HepG2 (cell line): ENCODE data around the gene FIBIN. TPM values are rescaled to one million over a fixed set of nuclear protein-coding genes. Genes with fewer than 3 reads are reported as not detected.

Experiments
- ATAC-seq: fragments of 200-7000 bp; cut with Tn5 transposase; 3 replicates; pipeline ENCODE4 v1.9.1; 2020; ENCODE audit warnings: mild to moderate bottlenecking, moderate library complexity
- BruUV-seq: library from RNA; stranded (reverse); fragments of 400-500 nt; replicated peaks from 2 replicates; lab custom pipeline; 2021; lab: Mats Ljungman, UMichigan
- CTCF ChIA-PET: fragments of 300-600 bp; formaldehyde crosslinking; extraction: SDS; loops from one replicate; lab custom pipeline; 2021; ENCODE audit warnings: low total read pairs, inconsistent platforms, low intra/inter-chr PET ratio; lab: Yijun Ruan, JAX
- POLR2A ChIA-PET: fragments of 350-600 bp; sonication (Branson Sonifier 250); formaldehyde crosslinking; loops from one replicate; lab custom pipeline; 2020; ENCODE audit warnings: antibody characterized with exemption, inconsistent platforms; lab: Yijun Ruan, JAX
- DNase-seq: peaks from one replicate; pipeline ENCODE4 v3.0.0-alpha.2; 2015; ENCODE audit warnings: low spot score
- FAIRE-seq: peaks from 3 replicates; lab custom pipeline; 2011; peaks lifted over from hg19 to GRCh38; lab: Jason Lieb, UNC
- H2AFZ ChIP-seq: one replicate; pipeline ENCODE4 v1.6.1; 2011; ENCODE audit warnings: low read length, inconsistent platforms
- H3K27ac ChIP-seq: fragments of 300-600 bp; 3 replicates; pipeline ENCODE4 v1.8.0; 2011; ENCODE audit warnings: mixed run types, mild to moderate bottlenecking, mixed read lengths, low read length, inconsistent platforms; ENCODE audit not compliant: insufficient read depth; ENCODE audit errors: extremely low read length
- H3K27me3 ChIP-seq, 2 experiments: fragments of 200-600 bp in 1 of 2; 2 replicates in 1 of 2; 3 replicates in 1 of 2; pipeline versions ENCODE4 v1.6.0 to v1.8.0; 2011; ENCODE audit warnings: low read length in 2 of 2, mild to moderate bottlenecking in 2 of 2, moderate library complexity in 2 of 2, inconsistent platforms in 1 of 2; ENCODE audit not compliant: insufficient read depth in 2 of 2, control insufficient read depth in 1 of 2
- H3K36me3 ChIP-seq, 2 experiments: fragments of 200-600 bp in 1 of 2; replicated peaks in 1 of 2; 2 replicates in 1 of 2; 3 replicates in 1 of 2; pipeline versions ENCODE4 v1.5.1 to v1.8.0; 2011; ENCODE audit warnings: low read length in 2 of 2, inconsistent platforms in 1 of 2; ENCODE audit not compliant: insufficient read depth in 2 of 2, control insufficient read depth in 1 of 2
- H3K4me1 ChIP-seq: 2 replicates; pipeline ENCODE4 v1.5.1; 2012; ENCODE audit warnings: low read length, inconsistent platforms; ENCODE audit not compliant: insufficient read depth
- H3K4me2 ChIP-seq: 2 replicates; pipeline ENCODE4 v1.6.0; 2011; ENCODE audit warnings: low read depth, low read length, inconsistent platforms
- H3K4me3 ChIP-seq, 3 experiments: fragments of 200-600 bp in 1 of 3; sonication (generic), shearing (Covaris generic) in 1 of 3; replicated peaks in 1 of 3; 2 replicates each; pipeline ENCODE4 v1.5.1; 2011 to 2016; ENCODE audit warnings: low read length in 3 of 3, inconsistent platforms in 2 of 3, low read depth in 2 of 3, mild to moderate bottlenecking in 2 of 3, control low read depth in 1 of 3, mixed read lengths in 1 of 3; ENCODE audit not compliant: insufficient read depth in 1 of 3
- H3K79me2 ChIP-seq: one replicate; pipeline ENCODE4 v1.6.1; 2011; ENCODE audit warnings: low read length, inconsistent platforms; ENCODE audit not compliant: insufficient read depth
- H3K9ac ChIP-seq: 2 replicates; pipeline ENCODE4 v1.6.0; 2011; ENCODE audit warnings: mild to moderate bottlenecking, low read depth, low read length, inconsistent platforms; ENCODE audit not compliant: insufficient read depth
- H3K9me3 ChIP-seq: 2 replicates; pipeline ENCODE4 v1.5.1; 2012; ENCODE audit warnings: mild to moderate bottlenecking, low read length
- H4K20me1 ChIP-seq: 2 replicates; pipeline ENCODE4 v1.6.0; 2011; ENCODE audit warnings: inconsistent platforms, mild to moderate bottlenecking, low read length, moderate library complexity; ENCODE audit not compliant: insufficient read depth
- CREB1 ChIP-seq, 2 experiments: fragments of 450-650 bp in 1 of 2; IDR thresholded peaks; 2 replicates each; pipeline ENCODE4 v1.6.1; 2016 to 2017; ENCODE audit warnings: control low read depth in 1 of 2, mild to moderate bottlenecking in 1 of 2, missing compliant biosample characterization in 1 of 2, missing genetic modification characterization in 1 of 2
- MEF2D ChIP-seq: sonication (generic); formaldehyde crosslinking; IDR thresholded peaks from 2 replicates; pipeline ENCODE4 v1.5.1; 2020; ENCODE audit warnings: mild to moderate bottlenecking, missing genetic modification reagents
- SMC3 ChIP-seq: IDR thresholded peaks from 2 replicates; pipeline ENCODE4 v1.6.1; 2011; ENCODE audit warnings: low read length, improper control_type of control experiment
- STAG1 ChIP-seq: sonication (generic); formaldehyde crosslinking; IDR thresholded peaks from 2 replicates; pipeline ENCODE4 v1.4.0; 2020; ENCODE audit warnings: missing genetic modification reagents
- WGBS: methylation state at CpG from one replicate; pipeline ENCODE4 v1.1.6; 2017; ENCODE audit warnings: low lambda C conversion rate; 5-methylcytosine and 5-hydroxymethylcytosine counted together
- in situ Hi-C: cut with HindIII; loops from 2 replicates; pipeline ENCODE4 v1.10.0; 2017; ENCODE audit warnings: low pct_unique_long_range_greater_than_20kb; ENCODE audit not compliant: extremely low pct_ligation_motif_present
- intact Hi-C: fragments of 100-400 bp; cut with micrococcal nuclease; formaldehyde crosslinking; loops from one replicate; pipeline ENCODE4 v1.10.0; 2022; ENCODE audit not compliant: unreplicated experiment
- polyA plus RNA-seq, 8 experiments: library from polyadenylated mRNA; depleted of rRNA in 3 of 8; stranded (reverse) in 7 of 8; unstranded in 1 of 8; fragments of >200 nt; fragmentation: Illumina TruSeq in 4 of 8; extraction: Trizol in 4 of 8; gene quantifications; 2 replicates each; pipeline versions ENCODE4 v1.2.1 to v1.2.3, GENCODE V29; 2011 to 2016; ENCODE audit warnings: low read depth in 4 of 8, missing spikeins in 1 of 8, mixed read lengths in 1 of 8; ENCODE audit not compliant: insufficient read depth in 1 of 8
- total RNA-seq, 5 experiments: library from RNA; depleted of rRNA; stranded (reverse); fragments of >200 nt; fragmentation: Illumina TruSeq; extraction: Trizol; gene quantifications; 2 replicates each; pipeline ENCODE4 v1.2.3, GENCODE V29; 2016; ENCODE audit warnings: low read depth in 1 of 5
- TF ChIP-seq, protein P1 (sequence below): sonication (generic); formaldehyde crosslinking; IDR thresholded peaks from 2 replicates; pipeline ENCODE4 v1.5.0; 2020; ENCODE audit warnings: mild to moderate bottlenecking, missing genetic modification reagents, moderate library complexity

The FIBIN gene
- total and polyA plus RNA-seq, 2 of the 13 experiments (the other 11 are each of a cell fraction or from before 2014, with no cell fraction given): not detected

DNA sequence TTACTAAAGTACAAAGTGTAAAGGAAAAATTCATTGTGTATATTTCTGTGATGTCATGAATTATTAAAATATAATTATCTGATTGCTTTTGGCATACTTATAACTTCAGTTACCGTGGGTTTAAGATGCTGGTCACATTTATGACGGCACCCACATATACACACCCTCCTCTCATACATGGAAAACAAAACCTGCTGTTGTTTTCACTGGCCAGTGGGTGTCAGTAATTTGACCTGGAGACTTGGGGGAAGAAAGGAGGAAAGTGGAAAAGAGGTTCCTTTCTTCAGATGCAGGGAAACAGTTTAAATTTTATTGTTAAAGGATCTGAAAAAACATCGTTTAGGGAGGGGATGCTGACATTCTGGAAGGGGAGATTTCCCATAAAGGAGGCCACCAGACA is 46.0 kb downstream of the FIBIN start:
- no peaks in the 10 kb centered on the region for H3K9me3 ChIP-seq
- in situ Hi-C loops (no loop called here), intact Hi-C loops (loop anchor here (10.0 kb wide), 1 partner anchor 115 kb away; no protein-coding TSS in a partner anchor)
- H3K36me3 ChIP-seq: no peaks in the 10 kb centered on the region
- H3K4me2 ChIP-seq: no peak overlapping the region
- POLR2A ChIA-PET: no interaction called here
- H4K20me1 ChIP-seq: no peaks in the 10 kb centered on the region
- H3K27ac ChIP-seq: no peak overlapping the region
- no peaks in the 10 kb centered on the region for H3K79me2 ChIP-seq
- no peaks in the 10 kb centered on the region for H3K27me3 ChIP-seq
- no peak overlapping the region for H3K9ac ChIP-seq
- CTCF ChIA-PET: interaction anchor here (0.9 kb wide), 1 partner anchor 119 kb away, joined by 3 read pairs; no protein-coding TSS in a partner anchor
- TF ChIP-seq MEF2D (CRISPR knock-in tag) (no peak), CREB1 (IDR thresholded peaks at IDR 0.05) (peak; percentile 37; the same call in 1 of the 2 replicates), CREB1 (CRISPR knock-in tag; IDR thresholded peaks at IDR 0.05) (no peak), SMC3 (peak; percentile 34; the same call in 1 of the 2 replicates), STAG1 (CRISPR knock-in tag) (0 out of 2 replicates have a peak, but pooled peaks have one; percentile 18)
- TF ChIP-seq, protein P1, sequence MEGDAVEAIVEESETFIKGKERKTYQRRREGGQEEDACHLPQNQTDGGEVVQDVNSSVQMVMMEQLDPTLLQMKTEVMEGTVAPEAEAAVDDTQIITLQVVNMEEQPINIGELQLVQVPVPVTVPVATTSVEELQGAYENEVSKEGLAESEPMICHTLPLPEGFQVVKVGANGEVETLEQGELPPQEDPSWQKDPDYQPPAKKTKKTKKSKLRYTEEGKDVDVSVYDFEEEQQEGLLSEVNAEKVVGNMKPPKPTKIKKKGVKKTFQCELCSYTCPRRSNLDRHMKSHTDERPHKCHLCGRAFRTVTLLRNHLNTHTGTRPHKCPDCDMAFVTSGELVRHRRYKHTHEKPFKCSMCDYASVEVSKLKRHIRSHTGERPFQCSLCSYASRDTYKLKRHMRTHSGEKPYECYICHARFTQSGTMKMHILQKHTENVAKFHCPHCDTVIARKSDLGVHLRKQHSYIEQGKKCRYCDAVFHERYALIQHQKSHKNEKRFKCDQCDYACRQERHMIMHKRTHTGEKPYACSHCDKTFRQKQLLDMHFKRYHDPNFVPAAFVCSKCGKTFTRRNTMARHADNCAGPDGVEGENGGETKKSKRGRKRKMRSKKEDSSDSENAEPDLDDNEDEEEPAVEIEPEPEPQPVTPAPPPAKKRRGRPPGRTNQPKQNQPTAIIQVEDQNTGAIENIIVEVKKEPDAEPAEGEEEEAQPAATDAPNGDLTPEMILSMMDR (CRISPR knock-in tag): peak; percentile 24; the same call in 1 of the 2 replicates
- no peaks in the 10 kb centered on the region for H3K4me1 ChIP-seq
- ATAC-seq (peak; percentile 76), FAIRE-seq (no peak), DNase-seq (no peak)
- no peak overlapping the region for H2AFZ ChIP-seq
- 1% methylated on average over 3 of the region's 3 CpGs for WGBS
- no TSS peak for BruUV-seq
- H3K4me3 ChIP-seq: no peak overlapping the region
